Fibroblast of villous mesenchyme (primary cell): Measurements from ENCODE around the gene PLXNA4. TPM values are rescaled to one million over a fixed set of nuclear protein-coding genes. Genes with fewer than 3 reads are reported as not detected.

Experiments
- DNase-seq: peaks from one replicate; pipeline ENCODE4 v3.0.0-alpha.2; 2010; ENCODE audit warnings: low read depth
- H3K4me3 ChIP-seq: 2 replicates; pipeline ENCODE4 v1.5.1; 2011; ENCODE audit warnings: low read depth, mild to moderate bottlenecking, low read length
- CTCF ChIP-seq: IDR thresholded peaks from 2 replicates; pipeline ENCODE4 v1.5.1; 2012; ENCODE audit warnings: low read depth, mild to moderate bottlenecking, low read length; ENCODE audit not compliant: insufficient read depth
- total RNA-seq: library from RNA; depleted of rRNA; stranded (reverse); fragments of >200 nt; gene quantifications from 2 replicates; pipeline ENCODE4 v1.2.3, GENCODE V29; 2012

PLXNA4 gene
- total RNA-seq, 1 donor: not detected

- H3K4me3 ChIP-seq: no peak overlapping the region
- DNase-seq: no peak
- no peak for TF ChIP-seq CTCF
Observed at GRCh38 chr7:132124575-132124974, 451.7 kb downstream of the PLXNA4 start.

- DNase-seq: no peak
- TF ChIP-seq CTCF: no peak
- H3K4me3 ChIP-seq: no peak overlapping the region
Observed at GRCh38 chr7:132123773-132124172, 452.5 kb downstream of the PLXNA4 start.

- no peak for TF ChIP-seq CTCF
- H3K4me3 ChIP-seq: no peak overlapping the region
- no peak for DNase-seq
Observed at GRCh38 chr7:132122901-132123300, 453.4 kb downstream of the PLXNA4 start.

GRCh38 chr7:132121987-132122386 lies 454.3 kb downstream of the PLXNA4 start:
- TF ChIP-seq CTCF: no peak
- DNase-seq: no peak
- H3K4me3 ChIP-seq: no peak overlapping the region

- no peak for DNase-seq
- H3K4me3 ChIP-seq: no peak overlapping the region
- TF ChIP-seq CTCF: no peak
Observed at GRCh38 chr7:132118641-132119040, 457.6 kb downstream of the PLXNA4 start.

GRCh38 chr7:132117636-132118035 lies 458.6 kb downstream of the PLXNA4 start:
- no peak for TF ChIP-seq CTCF
- no peak overlapping the region for H3K4me3 ChIP-seq
- no peak for DNase-seq

GRCh38 chr7:132117181-132117580 lies 459.1 kb downstream of the PLXNA4 start:
- no peak overlapping the region for H3K4me3 ChIP-seq
- no peak for TF ChIP-seq CTCF
- DNase-seq: peak; percentile 11
